Ascending aorta (tissue), 2 donors: ENCODE measurements around the gene ZMYM5. TPM values are rescaled to one million over a fixed set of nuclear protein-coding genes. Genes with fewer than 3 reads are reported as not detected.
A peak's percentile ranks its signal among the peaks of the same experiment; 100 is the strongest.
"Not testable (repeated sequence)": the region's sequence is repeated elsewhere in the genome, so short reads cannot be mapped to it uniquely, and the experiment has no call there.

Experiments used
- DNase-seq, 2 donors: peaks; one replicate each; pipeline ENCODE4 v3.0.0-alpha.2; 2019; ENCODE audit warnings: low spot score in 2 of 2
- H3K27ac ChIP-seq, 2 donors: fragments of 200-600 bp; sonication (generic); one replicate each; pipeline ENCODE4 v1.5.1; 2016 to 2017; ENCODE audit warnings: mild to moderate bottlenecking in 1 of 2
- H3K27me3 ChIP-seq: fragments of 200-600 bp; sonication (generic); one replicate; pipeline ENCODE4 v1.5.1; 2017
- H3K36me3 ChIP-seq, 2 donors: fragments of 200-600 bp; sonication (generic); one replicate each; pipeline ENCODE4 v1.5.1; 2016
- H3K4me1 ChIP-seq, 2 donors: fragments of 200-600 bp; sonication (generic); one replicate each; pipeline ENCODE4 v1.5.1; 2016 to 2017; ENCODE audit warnings: mild to moderate bottlenecking in 1 of 2
- H3K4me3 ChIP-seq, 2 donors: fragments of 200-600 bp; sonication (generic); one replicate each; pipeline ENCODE4 v1.5.1; 2016 to 2017; ENCODE audit warnings: mild to moderate bottlenecking in 1 of 2
- H3K9me3 ChIP-seq, 2 donors: fragments of 200-600 bp; sonication (generic); one replicate each; pipeline ENCODE4 v1.5.1; 2016
- CTCF ChIP-seq, 3 experiments: fragments of 200-600 bp in 2 of 3; fragments of 450-650 bp in 1 of 3; sonication (generic) in 2 of 3; IDR thresholded peaks; one replicate each; pipeline ENCODE4 v1.5.1; 2016 to 2019; ENCODE audit warnings: antibody characterized with exemption in 3 of 3, mild to moderate bottlenecking in 1 of 3, moderate library complexity in 1 of 3
- intact Hi-C: fragments of 100-400 bp; cut with DNase I; formaldehyde crosslinking; loops from one replicate; pipeline ENCODE4 v1.15.1; 2023
- total RNA-seq: library from RNA; depleted of rRNA; stranded (reverse); fragments of >200 nt; gene quantifications from one replicate; pipeline ENCODE4 v1.1.0, GENCODE V29; 2016

Gene ZMYM5
- total RNA-seq, 1 donor from 2014 or later: 14.2 TPM

GRCh38 chr13:19818223-19818842, 45.1 kb downstream of the ZMYM5 start:
- Histone ChIP-seq H3K4me3 (no peak overlapping the region), H3K9me3 (no peaks in the 10 kb centered on the region), H3K36me3 (peaks cover 10 to 21% of the 10 kb centered on the region in 2 donors), H3K4me1 (no peaks in the 10 kb centered on the region), H3K27me3 (no peaks in the 10 kb centered on the region), H3K27ac (no peak overlapping the region)
- peak in 1 of 3 experiments; percentile 27 for TF ChIP-seq CTCF (IDR thresholded peaks at IDR 0.05)
- no peak for DNase-seq
- intact Hi-C loops: no loop called here

GRCh38 chr13:19817510-19818158, 45.8 kb downstream of the ZMYM5 start:
- no peak for DNase-seq
- no peak for TF ChIP-seq CTCF (IDR thresholded peaks at IDR 0.05)
- no peaks in the 10 kb centered on the region for H3K27me3 ChIP-seq
- intact Hi-C loops: no loop called here
- H3K4me1 ChIP-seq: no peaks in the 10 kb centered on the region
- peaks cover 10 to 21% of the 10 kb centered on the region in 2 donors for H3K36me3 ChIP-seq
- no peak overlapping the region for H3K27ac ChIP-seq
- H3K9me3 ChIP-seq: no peaks in the 10 kb centered on the region
- H3K4me3 ChIP-seq: no peak overlapping the region

GRCh38 chr13:19817106-19817505, 46.3 kb downstream of the ZMYM5 start:
- Histone ChIP-seq H3K27ac (no peak overlapping the region), H3K36me3 (peaks cover 10 to 21% of the 10 kb centered on the region in 2 donors), H3K4me1 (no peaks in the 10 kb centered on the region), H3K27me3 (no peaks in the 10 kb centered on the region), H3K9me3 (no peaks in the 10 kb centered on the region), H3K4me3 (no peak overlapping the region)
- DNase-seq: no peak
- intact Hi-C loops: no loop called here
- no peak for TF ChIP-seq CTCF (IDR thresholded peaks at IDR 0.05)

- H3K4me1 ChIP-seq, DNase-seq, H3K27ac ChIP-seq, intact Hi-C loops, H3K4me3 ChIP-seq, H3K9me3 ChIP-seq, H3K27me3 ChIP-seq: not testable (repeated sequence)
- peaks cover 10 to 21% of the 10 kb centered on the region in 2 donors for H3K36me3 ChIP-seq
Observed at GRCh38 chr13:19815842-19816241, 47.6 kb downstream of the ZMYM5 start.

- H3K4me3 ChIP-seq: no peak overlapping the region
- intact Hi-C loops: no loop called here
- no peaks in the 10 kb centered on the region for H3K9me3 ChIP-seq
- no peaks in the 10 kb centered on the region for H3K27me3 ChIP-seq
- no peak for DNase-seq
- H3K27ac ChIP-seq: no peak overlapping the region
- no peaks in the 10 kb centered on the region for H3K4me1 ChIP-seq
- TF ChIP-seq CTCF (IDR thresholded peaks at IDR 0.05): no peak
- no peaks in the 10 kb centered on the region for H3K36me3 ChIP-seq
Observed at GRCh38 chr13:19810996-19811881, 52.2 kb downstream of the ZMYM5 start.

GRCh38 chr13:19810151-19810550, 53.3 kb downstream of the ZMYM5 start:
- peak in 1 of 2 donors; percentile 19 for DNase-seq
- no peak for TF ChIP-seq CTCF (IDR thresholded peaks at IDR 0.05)
- Histone ChIP-seq H3K4me3 (no peak overlapping the region), H3K36me3 (no peaks in the 10 kb centered on the region), H3K27me3 (no peaks in the 10 kb centered on the region), H3K27ac (no peak overlapping the region), H3K9me3 (no peaks in the 10 kb centered on the region), H3K4me1 (no peaks in the 10 kb centered on the region)
- intact Hi-C loops: no loop called here
